HG03342 (cell line): ENCODE data around the gene ACTMAP.

ENCODE experiments used
- ATAC-seq: cut with Tn5 transposase; IDR thresholded peaks from one replicate; pipeline ENCODE4 v1.9.1; 2021; ENCODE audit warnings: mild to moderate bottlenecking, moderate library complexity; ENCODE audit not compliant: unreplicated experiment

The ACTMAP gene

GRCh38 chr19:40721936-40722661 lies 28.2 kb downstream of the ACTMAP start:
- no peak for ATAC-seq

- no peak for ATAC-seq
These were observed 29.2 kb downstream of the ACTMAP start for GRCh38 chr19:40721140-40721486.

- no peak for ATAC-seq
These were observed 30.8 kb downstream of the ACTMAP start for GRCh38 chr19:40719414-40719894.

GRCh38 chr19:40718774-40719391 lies 31.4 kb downstream of the ACTMAP start:
- ATAC-seq, result no peak

- no peak for ATAC-seq
These were observed 32.1 kb downstream of the ACTMAP start for GRCh38 chr19:40717880-40718773.

GRCh38 chr19:40717325-40717879 lies 32.9 kb downstream of the ACTMAP start:
- ATAC-seq, result no peak

GRCh38 chr19:40716482-40717324 lies 33.6 kb downstream of the ACTMAP start, which contains the start of the genes COQ8B and ITPKC:
Gene COQ8B (minus strand): TSS chr19:40716886. CDS start chr19:40714632, 2,254 bp downstream.
Gene ITPKC (plus strand): TSS chr19:40717112. CDS start chr19:40717136, 24 bp downstream.
- ATAC-seq, result peak; percentile 62

GRCh38 chr19:40716031-40716481 lies 34.2 kb downstream of the ACTMAP start:
- no peak for ATAC-seq

GRCh38 chr19:40714441-40715299 lies 35.6 kb downstream of the ACTMAP start:
- ATAC-seq, result peak; percentile 52

- no peak for ATAC-seq
These were observed 36.3 kb downstream of the ACTMAP start for GRCh38 chr19:40713939-40714338.

GRCh38 chr19:40709817-40710216 lies 40.5 kb downstream of the ACTMAP start:
- ATAC-seq, result no peak

- no peak for ATAC-seq
These were observed 42.7 kb downstream of the ACTMAP start for GRCh38 chr19:40707615-40708014.

- ATAC-seq, result no peak
These were observed 44.2 kb downstream of the ACTMAP start for GRCh38 chr19:40705950-40706619.

- ATAC-seq, result no peak
These were observed 45.0 kb downstream of the ACTMAP start for GRCh38 chr19:40705362-40705651.

GRCh38 chr19:40704491-40705361 lies 45.6 kb downstream of the ACTMAP start:
- no peak for ATAC-seq

- no peak for ATAC-seq
These were observed 47.1 kb downstream of the ACTMAP start for GRCh38 chr19:40703029-40703755.
